Stimulated activated CD4-positive, alpha-beta T cell treated with anti-CD3 and anti-CD28 coated beads, Interleukin-15, amount 100 ng/mL, for 48 hours (primary cell): ENCODE data around the gene NXPE1.
"Not testable (repeated sequence)": the region's sequence is repeated elsewhere in the genome, so short reads cannot be mapped to it uniquely, and the experiment has no call there.

Experiments used
- DNase-seq, 2 donors: peaks; one replicate each; pipeline ENCODE4 v3.0.0-alpha.2; 2020; ENCODE audit warnings: low read depth in 2 of 2

Gene NXPE1

DNA sequence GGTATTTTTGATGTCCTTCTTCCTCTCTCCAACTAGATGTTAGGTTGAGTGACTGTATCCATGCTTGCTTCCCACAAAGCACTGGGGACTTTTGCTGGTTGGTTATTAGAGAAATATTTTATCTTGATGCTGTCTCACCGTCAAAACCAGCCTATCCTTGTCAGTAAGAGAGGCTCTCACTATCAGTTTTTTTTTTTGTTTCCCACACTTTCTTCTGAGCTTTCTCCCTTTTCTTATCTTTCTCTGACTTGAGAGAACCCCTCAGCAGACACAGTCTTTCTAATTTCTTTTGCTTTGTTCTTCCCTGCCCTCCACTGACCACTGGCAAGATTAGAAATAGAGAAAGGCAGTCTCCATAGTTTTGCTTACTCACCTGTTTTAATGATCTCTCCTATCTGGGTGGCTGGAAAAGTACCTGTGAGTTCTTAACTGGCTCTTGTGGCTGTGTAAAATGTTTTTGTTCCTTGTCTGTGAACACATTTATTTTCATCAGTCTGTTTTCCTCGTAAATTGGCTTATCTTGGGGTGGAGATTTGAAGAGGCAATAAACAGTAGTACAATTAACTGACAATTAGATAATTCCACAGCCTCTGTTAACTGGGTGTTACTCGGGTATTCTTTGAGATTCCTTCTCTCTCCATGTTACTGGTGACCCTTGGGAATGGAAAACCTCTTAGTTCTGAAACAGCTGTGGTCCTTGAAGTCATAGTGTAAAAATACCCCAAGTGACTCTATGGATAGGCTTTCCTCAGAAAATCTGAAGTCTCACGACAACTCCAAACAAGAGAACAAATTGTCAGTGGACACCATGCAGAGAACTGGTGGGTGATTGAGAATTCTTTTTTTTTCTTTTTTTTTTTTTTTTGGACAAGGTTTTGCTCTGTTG, at the start of gene NXPE1:
NXPE1 (minus strand) TSS at position 457 of the 886 bp plus-strand sequence. CDS start 8,680 bp downstream, outside the sequence.
- no peak for DNase-seq

DNA sequence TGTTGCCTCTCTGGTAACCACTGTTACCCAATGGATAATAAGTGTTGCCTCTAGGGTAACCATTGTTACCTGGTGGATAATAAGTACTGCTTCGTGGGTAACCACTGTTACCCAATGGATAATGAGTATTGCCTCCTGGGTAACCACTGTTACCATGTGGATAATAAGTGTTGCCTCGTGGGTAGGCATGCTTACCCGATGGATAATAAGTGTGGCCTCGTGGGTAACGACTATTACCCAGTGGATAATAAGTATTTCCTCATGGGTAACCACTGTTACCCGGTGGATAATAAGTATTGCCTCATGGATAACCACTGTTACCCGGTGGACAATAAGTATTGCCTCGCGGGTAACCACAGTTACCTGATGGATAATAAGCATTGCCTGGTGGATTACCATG, 49.7 kb upstream of the NXPE1 start:
- DNase-seq, result no peak

DNA sequence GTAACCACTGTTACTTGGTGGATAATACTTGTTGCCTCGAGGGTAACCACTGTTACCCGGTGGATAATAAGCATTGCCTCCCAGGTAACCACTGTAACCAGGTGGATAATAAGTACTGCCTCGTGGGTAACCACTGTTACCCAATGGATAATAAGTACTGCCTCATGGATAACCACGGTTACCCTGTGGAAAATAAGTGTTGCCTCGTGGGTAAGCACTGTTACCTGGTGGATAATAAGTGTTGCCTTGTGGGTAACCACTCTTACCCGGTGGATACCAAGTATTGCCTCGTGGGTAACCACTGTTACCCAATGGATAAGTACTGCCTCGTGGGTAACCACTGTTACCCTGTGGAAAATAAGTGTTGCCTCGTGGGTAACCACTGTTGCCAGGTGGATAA, 48.9 kb upstream of the NXPE1 start:
- not testable (repeated sequence) for DNase-seq

DNA sequence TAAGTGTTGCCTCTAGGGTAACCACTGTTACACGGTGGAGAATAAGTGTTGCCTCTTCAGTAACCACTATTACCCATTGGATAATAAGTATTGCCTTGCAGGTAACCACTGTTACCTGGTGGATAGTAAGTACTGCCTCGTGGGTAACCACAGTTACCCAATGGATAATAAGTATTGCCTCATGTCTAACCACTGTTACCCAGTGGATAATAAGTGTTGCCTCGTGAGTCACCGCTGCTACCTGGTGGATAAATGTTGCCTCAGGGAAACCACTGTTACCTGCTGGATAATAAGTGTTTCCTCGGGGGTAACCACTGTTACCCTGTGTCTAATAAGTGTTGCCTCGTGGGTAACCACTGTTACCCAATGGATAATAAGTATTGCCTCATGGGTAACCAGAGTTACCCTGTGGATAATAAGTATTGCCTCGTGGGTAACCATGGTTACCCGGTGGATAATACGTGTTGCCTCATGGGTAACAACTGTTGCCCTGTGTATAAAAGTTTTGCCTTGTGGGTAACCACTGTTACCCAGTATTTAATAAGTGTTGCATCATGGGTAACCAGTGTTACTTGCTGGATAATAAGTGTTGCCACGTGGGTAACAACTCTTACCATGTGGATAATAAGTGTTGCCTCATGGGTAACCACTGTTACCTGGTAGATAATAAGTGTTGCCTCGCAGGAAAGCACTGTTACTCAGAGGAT, 48.2 kb upstream of the NXPE1 start:
- DNase-seq, result no peak

DNA sequence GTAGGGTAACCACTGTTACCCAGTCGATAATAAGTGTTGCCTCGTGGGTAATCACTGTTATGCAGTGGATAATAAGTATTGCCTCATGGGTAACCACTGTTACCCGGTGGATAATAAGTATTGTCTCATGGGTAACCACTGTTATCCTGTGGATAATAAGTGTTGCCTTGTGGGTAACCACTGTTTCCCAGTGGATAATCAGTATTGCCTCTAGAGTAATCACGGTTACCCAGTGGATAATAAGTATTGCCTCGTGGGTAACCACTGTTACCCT, 47.1 kb upstream of the NXPE1 start:
- DNase-seq, result not testable (repeated sequence)

DNA sequence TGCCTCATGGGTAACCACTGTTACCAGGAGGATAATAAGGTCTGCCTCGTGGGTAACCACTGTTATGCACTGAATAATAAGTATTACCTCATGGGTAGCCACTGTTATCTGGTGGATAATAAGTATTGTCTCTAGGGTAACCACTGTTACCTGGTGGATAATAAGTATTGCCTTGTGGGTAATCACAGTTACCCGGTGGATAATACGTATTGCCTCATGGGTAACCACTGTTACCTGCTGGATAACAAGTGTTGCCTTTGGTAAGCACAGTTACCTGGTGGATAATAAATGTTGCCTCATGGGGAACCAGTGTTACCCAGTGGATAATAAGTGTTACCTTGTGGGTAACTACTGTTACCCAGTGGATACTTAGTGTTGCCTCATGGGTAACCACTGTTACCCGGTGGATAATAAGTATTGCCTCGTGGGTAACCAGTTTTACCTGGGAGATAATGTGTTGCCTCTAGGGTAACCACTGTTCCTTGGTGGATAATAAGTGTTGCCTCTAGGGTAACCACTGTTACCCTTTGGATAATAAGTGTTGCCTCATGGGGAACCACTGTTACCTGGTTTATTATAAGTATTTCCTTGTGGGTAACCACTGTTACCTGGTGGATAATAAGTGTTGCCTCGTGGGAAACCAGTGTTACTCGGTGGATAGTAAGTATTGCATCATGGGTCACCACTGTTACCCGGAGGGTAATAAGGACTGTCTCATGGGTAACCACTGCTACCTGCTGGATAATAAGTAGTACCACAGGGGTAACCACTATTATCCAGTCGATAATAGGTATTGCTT, 46.5 kb upstream of the NXPE1 start:
- DNase-seq, result no peak

DNA sequence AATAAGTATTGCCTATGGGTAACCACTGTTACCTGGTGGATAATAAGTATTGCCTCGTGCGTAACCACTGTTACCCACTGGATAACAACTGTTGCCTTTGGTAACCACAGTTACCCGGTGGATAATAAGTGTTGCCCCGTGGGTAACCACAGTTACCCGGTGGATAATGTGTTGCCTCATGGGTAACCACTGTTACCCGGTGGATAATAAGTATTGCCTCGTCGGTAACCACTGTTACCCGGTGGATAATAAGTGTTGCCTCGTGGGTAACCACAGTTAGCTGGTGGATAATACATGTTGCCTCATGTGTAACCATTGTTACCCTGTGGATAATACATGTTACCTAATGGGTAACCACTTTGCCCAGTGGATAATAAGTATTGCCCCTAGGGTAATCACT, 45.7 kb upstream of the NXPE1 start:
- DNase-seq, result no peak

DNA sequence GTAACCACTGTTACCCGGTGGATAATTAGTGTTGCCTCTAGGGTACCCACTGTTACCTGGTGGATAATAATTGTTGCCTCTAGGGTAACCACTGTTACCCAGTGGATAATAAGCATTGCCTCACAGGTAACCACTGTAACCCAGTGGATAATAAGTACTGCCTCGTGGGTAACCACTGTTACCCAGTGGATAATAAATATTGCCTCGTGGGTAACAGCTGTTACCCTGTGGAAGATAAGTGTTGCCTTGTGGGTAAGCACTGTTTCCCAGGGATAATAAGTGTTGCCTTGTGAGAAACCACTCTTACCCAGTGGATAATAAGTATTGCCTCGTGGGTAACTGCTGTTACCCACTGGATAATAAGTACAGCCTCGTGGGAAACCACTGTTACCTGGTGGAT, 45.2 kb upstream of the NXPE1 start:
- no peak for DNase-seq

DNA sequence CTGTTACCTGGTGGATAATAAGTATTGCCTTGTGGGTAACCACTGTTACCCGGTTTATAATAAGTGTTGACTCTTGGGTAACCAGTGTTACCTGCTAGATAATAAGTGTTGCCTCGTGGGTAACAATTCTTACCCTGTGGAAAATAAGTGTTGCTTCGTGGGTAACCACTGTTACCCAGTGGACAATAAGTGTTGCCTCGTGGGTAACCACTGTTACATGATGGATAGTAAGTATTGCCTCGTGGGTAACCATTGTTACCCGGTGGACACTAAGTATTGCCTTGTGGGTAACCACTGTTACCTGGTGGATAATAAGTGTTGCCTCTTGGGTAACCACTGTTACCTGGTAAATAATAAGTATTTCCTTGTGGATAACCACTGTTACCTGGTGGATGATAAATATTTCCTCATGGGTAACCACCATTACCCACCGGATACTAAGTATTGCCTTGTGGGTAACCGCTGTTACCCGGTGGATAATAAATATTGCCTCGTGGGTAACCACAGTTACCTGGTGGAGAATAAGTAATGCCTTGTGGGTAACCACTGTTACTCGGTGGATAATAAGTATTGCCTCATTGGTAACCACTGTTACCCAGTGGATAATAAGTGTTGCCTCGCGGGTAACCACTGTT, 44.6 kb upstream of the NXPE1 start:
- DNase-seq, result no peak

DNA sequence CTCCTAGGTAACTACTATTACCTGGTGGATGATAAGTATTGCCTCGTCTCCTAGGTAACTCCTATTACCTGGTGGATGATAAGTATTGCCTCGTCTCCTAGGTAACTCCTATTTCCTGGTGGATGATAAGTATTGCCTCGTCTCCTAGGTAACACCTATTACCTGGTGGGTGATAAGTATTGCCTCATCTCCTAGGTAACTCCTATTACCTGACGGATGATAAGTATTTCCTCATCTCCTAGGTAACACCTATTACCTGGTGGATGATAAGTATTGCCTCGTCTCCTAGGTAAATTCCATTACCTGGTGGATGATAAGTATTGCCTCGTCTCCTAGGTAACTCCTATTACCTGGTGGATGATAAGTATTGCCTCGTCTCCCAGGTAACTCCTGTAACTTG, 43.5 kb upstream of the NXPE1 start:
- not testable (repeated sequence) for DNase-seq

DNA sequence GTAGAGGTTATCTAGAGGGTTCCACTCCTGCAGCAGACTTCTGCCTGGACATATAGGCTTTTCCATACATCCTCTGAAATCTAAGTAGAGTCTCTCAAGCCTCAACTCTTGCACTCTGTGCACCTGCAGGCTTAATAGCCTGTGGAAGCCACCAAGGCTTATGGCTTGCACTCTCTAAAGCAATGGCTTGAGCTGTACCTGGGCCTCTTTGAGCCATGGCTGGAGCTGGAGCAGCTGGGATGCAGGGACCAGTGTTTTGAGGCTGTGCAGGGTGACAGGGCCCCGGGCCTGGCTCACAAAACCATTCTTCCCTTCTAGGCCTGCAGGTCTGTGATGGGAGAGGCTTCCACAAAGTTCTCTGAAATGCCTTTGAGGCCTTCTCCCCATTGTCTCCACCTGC, 38.8 kb upstream of the NXPE1 start:
- DNase-seq, result no peak

DNA sequence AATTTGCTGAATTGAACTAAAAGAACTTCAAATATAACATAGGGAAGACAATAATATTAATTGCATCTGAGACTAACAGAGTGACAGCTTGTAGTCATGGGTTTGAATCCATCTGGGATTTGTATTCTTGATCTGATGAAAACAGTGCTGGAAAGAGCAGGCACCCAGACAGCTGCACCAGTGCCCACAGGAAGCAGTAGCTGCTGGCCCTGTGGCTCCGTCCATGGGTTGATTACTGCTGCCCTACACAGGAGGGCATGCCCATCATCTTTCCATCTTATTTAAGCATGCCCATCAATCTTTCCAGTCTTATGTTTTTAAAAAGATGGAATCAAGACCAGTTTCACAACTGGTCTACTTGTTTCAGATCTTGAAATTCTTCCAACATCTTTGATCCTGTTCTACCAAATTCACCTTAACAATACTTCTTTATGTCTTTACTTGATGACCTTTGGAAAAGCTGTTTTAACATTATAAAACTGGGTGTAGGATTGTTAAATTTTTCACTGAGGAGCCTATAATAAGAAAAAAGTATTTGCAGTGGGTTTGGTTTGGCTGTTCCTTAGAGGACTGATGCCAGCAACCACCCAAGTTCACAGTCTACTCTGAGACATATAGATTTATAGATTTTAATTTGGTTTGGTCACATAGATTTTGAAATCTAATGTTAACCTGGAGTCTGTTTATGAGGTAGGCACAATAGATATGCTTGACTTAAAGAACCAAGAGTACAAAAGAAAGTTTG, 36.7 kb upstream of the NXPE1 start:
- no peak for DNase-seq

DNA sequence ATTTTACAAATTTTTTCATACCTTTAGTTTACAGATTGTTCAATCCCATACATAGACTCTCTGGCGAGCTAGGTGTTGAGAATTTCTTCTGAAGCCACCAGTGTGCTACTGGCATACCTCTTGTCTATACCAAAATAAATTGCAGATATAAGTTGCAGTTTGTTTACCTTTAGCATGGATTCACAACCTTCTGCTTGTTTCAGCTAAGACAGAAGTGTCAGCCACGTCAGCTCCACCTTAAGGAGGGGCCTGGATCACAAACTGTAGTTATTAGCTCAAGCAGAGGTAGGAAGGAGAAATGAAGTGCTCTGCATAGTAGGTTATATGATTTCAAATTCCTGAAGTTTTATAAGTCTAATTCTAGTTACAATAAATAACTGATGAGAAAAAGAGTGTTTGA, 35.9 kb upstream of the NXPE1 start, which contains the start of gene NXPE4:
NXPE4 (minus strand) TSS at position 216 of the 400 bp plus-strand sequence. CDS start 1,027 bp downstream, outside the sequence.
- DNase-seq, result no peak

DNA sequence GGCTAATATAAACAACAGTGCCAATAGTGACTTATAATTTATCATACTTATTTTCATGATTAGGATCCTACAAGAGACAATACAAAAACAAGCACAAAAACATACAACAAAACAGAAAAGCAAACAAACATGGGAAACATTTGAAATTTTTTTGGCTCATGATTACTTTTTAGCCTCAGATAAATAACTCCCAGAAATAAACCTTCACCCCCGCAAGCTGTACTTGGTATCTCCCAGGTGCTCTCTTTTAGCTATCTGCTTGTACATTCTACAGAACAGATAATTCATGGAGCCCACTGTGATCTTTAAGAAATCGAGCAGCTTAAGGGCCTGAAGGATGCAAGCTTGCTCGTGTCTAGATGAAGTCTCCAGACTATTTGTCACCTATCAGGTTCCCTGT, 35.0 kb upstream of the NXPE1 start:
- DNase-seq, result no peak

DNA sequence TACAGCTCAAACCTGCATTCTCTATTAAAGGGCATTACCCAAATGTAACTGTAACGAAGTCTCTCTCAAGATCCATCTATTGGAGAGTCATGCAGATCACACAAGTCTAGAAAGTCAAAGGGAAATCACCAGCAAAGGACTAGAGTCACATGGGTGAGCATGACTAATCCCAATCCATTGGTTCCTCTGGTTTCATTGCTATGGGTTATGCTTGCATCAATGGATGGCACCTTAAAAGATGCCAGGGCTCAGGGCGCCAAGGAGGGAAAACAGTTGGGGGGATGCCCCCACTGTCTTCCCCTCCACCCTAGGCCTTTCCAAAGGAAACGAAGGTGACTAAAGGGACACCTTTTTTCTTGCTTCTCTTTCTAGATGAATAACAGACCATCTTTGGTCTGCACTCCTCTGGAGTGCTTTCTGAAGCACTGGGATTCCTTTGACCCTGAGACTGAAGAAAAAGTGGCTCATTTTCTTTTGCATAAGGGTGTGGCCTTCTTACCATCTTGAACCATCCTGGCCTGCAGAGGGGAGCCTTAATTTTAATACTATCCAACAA, 27.8 kb upstream of the NXPE1 start:
- DNase-seq, result no peak

DNA sequence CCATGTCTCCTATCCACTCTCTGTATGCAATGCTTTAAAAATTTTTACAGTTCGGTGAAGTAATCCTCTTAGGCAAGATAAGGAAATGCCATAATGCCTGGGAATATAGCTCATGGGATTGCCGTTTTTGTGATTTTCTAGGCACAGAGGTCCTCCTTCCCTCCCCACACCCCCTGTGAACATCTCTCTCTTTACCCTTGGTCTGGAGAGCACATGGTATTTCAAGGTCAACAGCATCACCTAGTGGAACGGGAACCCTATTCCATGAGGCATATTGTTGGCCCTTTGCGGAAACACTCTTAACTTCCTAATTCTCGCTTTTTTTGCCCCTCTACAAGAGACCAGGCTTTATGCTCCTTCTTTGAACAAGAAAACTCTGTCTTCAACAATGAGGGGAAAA, 27.1 kb upstream of the NXPE1 start:
- no peak for DNase-seq

DNA sequence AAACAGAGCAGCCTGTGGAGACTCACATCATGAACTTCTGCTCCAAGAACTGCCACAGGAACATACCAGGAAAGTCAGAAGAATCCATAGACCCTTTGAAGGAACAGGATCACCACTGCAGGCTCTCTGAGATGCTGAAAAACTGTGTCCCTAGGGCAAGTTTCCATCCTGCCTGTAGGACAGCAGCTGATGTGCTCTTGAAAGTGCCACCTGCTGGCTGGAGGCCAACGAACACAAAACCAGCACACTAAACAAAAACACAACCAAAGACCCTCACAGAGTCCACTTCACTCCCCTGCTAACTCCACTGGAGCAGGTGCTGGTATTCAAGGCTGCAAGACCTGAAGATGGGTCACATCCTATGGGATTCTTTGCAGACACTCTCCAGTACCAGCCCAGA, 12.0 kb upstream of the NXPE1 start:
- no peak for DNase-seq

DNA sequence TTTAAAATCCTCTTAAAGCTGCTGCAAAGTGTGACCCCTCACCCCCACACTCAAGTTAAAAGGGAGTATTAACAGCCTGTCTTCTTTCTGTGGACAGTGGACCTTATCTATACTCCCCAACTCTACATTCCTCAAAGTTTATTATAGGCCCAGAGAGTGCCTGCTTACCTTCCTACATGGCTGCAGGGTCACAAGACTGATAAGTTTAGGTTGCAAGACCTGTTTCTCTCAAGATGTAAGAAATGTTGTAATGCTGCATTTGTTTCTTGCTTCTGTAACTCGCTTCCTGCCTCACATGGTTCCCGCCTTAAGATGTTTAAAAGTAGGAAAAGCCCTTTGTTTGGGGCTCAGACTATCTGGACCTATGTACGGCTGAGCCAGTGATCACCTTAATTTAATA, 10.1 kb upstream of the NXPE1 start:
- no peak for DNase-seq

DNA sequence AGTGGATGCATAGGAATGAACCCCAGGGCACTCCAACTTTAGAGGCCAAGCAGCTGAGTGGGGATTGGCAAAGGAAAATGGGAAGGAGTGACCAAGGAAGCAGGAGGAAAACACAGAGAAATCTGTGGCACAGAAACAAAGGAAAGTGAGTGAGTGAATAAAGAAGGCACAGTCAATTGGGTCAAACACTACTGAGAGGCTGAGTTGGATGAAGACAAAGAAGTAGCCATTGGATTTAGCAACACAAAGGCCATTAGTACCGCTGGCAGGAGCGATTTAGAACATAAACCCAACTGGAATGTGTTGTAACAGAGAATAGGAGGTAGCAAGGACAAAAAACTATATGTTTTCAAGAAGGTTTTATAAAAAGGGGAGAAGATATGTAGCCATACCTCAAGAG, 6.6 kb upstream of the NXPE1 start:
- no peak for DNase-seq

DNA sequence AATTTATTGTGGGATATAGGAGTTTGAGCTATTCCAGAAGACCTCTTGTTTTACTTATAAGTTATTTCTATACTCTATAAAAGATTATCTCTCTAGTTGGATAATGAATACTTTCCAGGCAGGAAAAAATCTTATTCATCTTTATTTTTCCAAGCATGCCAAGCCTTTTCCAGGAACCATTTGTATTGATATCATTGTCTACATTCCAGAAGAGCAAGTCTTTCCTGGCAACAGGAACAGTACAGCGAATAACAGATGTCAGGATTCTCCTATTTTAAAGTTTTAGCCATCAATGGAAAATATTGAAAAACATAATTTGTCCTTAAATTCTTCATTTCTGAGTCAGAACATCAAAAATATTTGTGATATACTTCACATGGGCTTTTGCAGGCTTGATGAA, 5.2 kb upstream of the NXPE1 start:
- no peak for DNase-seq

DNA sequence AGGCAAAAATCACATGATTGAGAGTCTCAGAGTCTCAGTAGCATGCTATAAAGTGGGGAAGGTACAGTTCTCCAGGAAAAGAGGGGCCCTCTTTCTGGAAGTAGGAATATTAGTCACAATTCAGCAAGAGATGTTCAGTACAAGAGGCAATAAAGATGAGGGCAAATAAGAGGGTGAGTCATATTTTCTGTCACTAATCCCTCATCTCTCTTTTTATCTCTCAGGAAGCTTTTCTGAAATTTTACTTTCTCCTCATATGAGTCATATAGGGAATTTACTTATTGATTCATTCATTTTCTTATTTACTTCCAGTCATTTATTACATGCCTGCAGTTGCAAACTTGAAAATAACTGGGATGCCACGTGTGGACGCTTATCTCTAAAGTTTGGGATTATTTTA, 3.4 kb upstream of the NXPE1 start:
- DNase-seq, result no peak
